HG02981 (cell line): ENCODE results near the gene RPS21.

ENCODE experiments used
- ATAC-seq: cut with Tn5 transposase; IDR thresholded peaks from one replicate; pipeline ENCODE4 v1.9.1; 2021; ENCODE audit warnings: mild to moderate bottlenecking, moderate library complexity; ENCODE audit not compliant: unreplicated experiment

RPS21 gene

DNA sequence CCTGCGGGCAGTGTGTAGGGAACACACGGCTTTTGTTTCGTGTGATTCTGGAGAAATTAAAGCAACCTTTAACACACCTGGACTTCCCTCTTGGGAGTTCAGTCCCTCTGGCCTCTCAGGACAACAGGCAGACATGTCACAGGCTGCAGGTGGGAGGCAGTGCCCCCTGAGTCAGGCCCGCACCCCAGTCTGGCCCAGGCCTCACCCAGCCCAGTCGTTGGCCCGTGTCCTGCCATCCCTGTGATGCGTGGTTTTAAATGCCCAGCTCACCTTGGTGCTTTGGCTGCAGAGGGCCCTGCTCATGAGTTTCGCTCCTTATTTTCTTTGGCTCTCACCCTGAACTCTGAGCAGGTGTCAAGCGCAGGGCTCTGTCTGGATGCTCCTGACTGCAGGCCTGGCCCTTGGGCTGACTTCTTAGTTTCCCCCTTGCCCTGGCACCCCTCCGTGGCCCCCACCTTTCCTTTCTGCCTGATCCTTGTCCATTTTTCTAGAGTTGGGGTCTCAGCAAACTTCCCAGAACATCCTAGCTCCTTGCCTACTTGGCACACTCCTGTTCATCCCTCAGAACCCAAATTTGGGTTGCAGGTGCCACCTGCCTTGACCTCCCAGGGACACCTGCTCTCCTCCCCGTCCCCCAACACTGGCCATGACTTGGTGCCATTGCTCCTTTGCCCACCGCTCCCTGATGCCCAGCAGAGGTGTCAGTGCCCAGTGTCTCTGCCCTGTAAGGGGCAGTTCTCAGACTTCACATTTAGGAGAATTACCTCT is 22.4 kb downstream of the RPS21 start:
- ATAC-seq, result no peak

DNA sequence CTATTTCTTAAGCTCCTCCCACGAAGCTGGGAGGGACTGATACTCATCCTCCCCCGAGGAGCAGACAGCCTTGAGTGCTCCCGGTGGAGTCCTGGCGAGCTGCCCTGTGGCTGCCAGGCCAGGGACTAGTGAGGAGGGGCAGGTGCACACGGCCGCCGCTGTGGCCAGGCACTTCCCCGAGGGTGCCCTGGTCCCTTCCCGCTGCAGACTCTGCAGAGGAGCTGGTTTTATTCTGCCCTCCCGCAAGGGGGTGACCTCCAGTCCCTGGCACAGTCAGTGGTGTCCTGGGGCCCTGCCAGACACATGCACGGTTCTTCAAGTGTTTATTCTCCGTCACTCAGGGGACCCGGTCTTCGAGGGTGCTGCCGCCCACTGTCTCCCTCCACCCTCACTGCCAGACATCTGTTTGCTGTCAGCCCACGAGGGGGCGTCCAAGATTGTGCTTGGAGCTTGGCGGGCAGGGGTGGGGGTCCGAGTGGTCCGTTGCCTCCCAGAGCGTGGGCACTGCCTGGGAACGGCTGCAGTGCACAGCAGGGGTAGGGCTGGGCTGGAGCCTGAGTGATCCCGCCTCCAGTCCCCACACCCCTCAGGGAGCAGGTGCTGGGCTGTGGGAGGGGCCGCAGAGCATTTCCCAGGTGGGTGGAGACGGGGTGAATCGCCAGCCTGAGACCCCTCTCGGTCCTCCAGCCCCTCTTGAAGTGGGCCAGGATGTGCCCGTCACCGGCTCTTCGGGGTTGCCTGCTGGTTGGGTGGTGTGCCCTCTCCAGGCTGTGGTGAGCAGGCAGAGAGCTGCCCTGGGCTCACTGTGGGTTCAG is 23.2 kb downstream of the RPS21 start:
- ATAC-seq, result no peak

DNA sequence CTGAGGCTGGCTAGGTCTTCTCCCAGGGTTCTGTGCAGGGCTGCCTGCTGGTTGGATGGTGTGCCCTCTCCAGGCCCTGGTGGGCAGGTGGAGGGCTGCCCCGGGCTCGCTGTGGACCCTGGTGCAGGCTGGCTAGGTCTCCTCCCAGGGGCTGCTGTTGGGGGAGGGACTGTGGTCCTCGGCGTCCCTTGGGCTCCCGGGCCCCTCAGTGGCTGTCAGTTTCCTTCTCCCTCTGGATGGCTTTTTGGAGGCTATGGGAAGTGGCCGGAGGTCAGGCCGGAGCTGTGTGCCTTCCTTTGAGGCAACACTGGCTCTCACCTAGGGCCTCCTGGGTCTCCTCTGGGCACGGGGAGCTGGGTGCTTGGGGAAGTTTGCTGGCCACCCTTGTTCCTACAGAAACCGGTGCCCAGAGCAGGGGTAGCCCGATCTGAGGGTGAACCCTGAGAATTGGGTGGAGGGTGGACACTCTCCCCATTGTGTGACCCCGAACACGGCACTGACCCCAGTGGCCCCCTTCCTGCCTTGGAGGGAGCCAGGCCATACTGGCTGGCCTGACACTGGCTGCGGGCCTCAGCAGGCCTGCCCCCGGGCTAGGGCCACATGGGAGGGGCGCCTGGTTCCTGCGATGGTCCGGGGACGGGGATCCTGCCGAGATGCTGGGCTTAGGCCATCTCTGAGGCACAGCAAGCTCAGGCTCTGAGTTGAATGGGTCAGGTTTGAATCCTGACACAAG is 24.0 kb downstream of the RPS21 start:
- ATAC-seq, result no peak

DNA sequence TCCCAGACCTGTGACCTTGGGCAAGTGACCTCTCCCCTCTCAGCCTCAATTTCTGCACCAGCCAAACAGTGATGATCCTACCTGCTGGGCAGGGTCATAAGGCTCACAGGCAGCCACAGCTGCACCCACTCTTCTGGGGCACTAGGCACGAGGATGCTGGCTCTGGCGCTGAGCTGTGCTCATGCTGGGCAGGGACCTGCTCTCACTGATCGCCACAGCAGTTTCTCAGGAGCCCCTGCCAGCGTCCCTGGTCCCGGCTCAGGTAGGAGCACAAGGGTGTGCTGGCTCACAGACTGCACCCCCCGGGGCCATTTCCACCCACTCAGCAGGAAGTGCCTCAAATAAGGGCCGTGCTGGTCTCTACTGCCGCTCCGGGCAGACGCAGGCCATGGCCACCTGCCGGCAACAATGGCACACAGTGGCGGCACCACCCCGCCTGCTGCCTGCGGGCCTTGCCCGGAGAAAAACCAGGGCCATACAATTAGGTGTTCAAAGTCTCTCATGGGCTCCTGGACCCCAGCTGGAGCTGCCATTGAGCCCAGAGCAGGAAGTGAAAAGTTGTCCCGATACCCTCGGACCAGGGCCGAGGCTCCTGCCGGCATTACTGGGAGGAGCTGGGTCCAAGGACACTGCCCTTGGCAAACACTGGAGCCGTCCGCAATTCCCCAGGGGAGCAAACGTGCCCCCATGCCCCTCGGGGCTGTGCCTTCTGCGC is 24.7 kb downstream of the RPS21 start:
- ATAC-seq, result no peak

DNA sequence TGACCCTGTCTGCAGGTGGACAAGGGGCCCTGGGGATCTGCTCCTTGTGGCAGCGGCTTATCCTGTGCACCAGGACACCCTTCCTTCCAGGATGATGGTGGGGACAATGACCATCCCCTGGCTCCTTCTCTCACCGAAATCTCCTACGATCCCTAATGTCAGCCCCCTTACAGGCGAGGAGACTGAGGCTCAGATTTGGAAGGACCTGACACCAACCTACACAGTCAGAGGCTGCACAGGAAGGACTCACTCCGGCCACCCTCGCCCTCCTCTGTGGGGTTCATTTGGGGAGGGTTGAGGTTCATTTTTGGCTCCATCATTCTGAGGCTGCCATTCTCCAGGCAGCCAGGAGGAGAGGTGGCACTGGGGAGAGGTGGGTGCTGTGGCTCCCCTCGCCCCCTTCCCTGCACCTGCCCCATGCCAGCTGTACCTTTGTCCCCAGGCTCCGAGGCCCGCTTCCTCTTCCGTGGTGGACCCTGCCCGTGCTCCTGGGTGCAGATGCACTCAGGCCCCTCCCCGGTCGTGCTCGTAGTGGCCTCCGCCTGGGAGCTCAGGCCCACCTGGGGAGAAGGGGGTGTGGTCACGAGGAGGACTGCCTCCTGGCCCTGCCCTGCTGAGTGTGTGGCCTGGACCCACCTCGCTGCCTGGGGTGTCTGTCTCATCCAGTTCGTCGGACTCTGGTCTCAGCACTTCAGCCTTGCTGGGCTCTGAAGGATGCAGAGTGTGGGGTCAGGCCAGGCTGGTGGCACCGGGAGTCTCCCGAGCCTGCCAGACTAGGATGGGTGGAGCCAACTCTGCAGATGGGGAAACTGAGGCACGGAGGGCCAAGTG is 25.5 kb downstream of the RPS21 start:
- no peak for ATAC-seq

DNA sequence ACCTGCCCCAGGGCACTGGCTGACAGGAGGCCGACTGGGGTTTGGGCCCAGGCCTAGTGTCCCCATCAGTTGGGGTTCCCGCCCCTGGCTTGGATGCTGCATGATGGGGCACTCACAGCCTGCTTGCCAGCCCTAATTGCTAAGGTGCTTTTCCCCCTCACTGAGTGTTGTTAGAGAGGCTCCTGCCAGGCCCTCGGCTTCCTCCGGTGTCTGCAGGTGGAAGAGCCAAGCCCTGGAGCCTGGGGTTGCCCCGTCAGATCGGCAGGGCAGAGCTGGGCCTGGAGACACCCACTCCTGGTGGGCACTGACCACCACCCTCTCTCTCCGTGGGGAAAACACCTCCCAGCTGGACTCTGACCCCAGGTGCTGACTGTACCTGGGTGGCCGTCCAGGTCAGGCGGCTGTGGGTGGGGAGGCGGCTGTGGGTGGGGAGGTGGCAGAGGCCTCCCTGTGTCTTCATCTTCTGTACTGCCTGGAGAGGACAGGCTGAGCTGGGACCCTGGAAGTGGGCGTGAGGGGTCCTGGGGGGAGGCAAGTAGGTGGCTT is 26.2 kb downstream of the RPS21 start:
- ATAC-seq, result no peak

DNA sequence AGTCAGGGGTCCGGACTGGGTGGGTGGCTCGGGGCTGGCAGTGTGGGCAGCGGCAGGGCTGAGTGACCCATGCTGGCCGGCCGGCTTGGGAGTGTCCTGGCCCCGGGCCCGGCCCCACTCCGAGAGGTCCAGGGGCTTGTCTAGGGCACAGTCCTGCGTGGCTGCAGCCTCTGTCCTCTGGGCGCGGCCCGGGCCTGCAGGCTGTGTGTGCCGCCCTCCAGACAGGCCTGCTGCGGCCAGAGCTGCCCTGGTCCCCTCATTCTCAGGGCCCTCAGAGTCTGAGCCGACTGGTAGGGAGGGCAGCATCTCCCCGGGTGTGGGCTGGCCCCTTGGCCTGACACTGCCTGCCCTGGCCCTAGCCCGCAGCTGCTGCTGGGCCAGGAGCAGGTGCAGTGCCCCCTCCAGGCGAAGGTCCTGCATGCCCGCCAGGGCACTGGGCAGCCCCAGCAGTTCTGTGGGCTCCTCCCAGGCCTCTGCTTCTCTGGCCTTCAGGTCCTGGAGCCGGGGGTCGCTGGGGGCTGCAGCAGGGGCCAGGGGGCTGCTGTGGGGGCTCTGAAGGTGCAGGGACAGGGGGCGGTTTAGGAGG is 27.1 kb downstream of the RPS21 start:
- ATAC-seq, result no peak

DNA sequence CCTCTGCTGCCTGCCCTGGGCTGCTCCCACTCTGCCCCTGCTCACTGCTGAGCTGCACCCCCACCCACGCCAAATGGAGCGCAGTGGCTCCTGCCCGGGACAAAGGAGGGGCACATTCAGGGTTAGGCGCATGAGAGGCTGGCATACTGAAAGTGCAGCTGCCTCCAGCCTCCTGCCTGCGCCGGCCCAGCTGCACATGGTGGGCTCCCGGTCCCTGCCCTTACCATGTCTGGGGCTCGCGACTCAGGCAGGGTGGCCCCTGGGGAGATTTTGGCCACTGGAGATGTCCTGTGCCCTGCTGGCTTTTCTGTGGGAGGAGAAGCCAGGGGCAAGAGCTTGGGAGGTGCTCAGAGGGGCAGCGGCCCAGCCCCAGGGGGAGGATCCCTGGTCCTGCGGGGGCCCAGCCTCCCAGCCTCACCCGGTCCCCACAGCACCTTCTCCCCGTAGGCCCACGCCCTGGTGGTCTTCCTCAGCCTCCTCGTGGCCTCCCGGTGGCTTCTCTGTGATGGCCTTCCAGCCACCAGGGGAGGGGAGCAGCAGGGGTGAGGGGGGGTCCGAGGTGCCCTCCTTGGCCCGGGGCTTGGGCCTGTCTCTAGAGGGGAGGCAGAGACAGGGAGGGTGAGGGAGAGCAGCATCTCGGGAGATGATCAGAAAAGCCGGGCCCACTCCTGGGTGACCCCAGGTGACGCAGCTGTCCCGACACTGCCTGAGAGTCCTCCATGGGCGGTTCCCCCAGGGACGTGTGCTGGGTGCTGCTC is 28.6 kb downstream of the RPS21 start:
- no peak for ATAC-seq

DNA sequence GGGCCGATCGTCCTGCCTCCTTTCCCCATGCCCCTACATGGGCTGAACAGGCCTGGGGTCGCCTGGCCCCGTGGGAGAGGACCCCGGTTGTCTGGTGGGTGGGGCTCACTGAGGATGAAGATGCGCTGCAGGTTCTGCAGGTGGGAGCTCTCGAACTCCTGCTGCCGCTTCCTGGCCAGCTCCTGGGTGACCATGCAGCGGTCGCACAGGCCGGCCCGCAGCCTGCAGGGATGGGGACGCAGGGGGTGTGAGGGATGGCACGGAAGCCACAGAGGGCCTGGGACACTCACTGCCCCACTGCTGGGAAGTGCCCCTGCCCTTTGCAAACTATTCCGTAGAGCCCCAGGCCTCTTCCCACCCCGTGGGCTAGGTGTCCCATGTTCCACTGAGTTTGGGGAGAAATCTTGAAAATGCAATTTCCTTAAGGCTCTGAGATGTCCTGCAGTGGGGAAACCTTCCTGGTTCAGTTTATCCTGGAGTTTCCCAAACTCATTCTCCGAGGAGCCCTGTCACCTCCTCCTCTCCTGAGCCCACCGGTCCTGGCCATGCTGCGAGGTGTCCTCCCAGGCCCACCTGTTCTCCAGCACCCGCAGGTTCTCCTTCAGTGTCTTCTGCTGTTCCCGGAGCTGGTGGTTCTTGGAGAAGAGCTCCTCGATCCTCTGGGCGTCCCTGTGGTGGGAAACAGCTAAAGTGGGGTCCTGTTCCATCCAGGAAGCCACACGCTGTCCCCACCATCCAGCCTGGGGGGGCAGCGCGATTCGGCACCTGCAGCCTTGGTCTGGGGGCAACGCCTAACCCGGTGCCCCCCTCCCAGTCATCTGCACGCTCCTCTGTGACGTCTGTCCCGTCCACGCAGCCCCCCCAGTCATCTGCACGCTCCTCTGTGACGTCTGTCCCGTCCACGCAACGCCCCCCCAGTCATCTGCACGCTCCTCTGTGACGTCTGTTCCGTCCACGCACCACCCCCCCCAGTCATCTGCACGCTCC is 30.0 kb downstream of the RPS21 start:
- ATAC-seq, result no peak

DNA sequence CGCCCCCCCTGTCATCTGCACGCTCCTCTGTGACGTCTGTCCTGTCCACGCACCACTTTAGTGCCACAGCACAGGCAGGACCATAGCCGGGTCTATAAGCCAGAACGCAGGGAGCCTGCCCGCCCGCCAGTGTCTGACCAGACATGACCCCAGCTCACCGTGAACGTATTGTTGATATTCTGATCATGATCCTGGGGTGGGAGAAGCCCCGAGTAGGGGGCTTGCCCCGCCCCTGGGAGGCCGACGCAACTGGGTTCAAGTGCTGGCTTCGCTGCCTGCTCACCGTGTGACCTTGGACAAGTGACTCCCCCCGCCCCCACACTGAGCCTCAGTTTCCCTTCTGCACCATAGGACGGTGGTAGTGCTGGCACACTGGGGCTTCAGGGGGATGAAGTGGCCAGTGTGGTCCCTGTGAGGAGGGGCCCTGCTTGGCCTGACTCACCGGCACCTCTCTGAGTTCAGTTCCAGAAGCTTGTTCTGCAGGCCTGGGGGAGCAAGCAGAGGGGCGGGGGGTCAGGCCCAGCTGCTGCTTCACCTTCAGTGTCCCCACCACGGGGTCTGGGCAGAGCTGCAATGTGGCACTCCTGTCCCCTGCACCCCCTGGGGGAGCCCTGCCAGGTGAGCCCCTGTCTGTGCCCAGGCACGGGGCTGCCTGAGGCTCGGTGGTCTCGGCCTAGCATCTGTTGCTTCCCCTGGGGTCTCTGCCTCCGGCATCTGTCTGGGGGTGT is 31.2 kb downstream of the RPS21 start:
- ATAC-seq, result no peak

DNA sequence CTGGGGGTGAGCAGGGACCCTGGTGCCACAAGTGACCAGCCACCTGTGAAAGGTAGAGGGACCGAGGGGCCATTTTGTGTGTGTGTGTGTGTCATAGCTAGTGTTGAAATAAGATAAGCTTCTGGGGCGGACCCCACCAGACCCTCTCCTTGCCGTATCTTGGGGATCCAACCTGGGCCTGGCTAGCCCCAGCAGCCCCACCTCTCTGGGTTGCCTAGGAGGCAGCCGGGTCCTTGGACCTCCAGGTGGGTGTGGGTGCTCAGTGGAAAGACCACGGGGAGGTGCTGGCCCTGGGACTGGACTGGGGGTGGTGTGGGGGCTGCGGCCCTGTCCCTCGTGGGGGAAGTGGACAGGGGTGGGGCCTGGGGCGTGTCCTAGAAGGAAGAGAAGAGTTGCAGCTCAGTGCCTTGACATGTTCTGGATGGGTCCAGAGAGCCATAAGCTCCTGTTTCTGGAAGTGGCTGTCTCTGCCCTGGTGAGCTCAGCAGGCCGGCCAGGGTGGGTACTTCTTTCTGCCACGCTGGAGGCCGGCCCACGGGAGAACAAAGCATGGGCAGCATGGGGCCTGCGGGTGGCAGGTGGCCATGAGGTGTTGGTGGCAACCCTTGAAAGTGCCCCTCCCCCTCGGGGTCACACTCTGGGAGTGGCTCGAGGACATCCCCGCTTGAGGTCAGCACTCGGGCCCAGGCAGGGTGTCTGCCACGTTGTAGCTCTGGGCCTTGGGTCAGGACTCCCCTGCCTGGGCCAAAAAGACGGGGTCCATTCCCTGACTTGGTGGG is 32.0 kb downstream of the RPS21 start:
- ATAC-seq, result no peak

DNA sequence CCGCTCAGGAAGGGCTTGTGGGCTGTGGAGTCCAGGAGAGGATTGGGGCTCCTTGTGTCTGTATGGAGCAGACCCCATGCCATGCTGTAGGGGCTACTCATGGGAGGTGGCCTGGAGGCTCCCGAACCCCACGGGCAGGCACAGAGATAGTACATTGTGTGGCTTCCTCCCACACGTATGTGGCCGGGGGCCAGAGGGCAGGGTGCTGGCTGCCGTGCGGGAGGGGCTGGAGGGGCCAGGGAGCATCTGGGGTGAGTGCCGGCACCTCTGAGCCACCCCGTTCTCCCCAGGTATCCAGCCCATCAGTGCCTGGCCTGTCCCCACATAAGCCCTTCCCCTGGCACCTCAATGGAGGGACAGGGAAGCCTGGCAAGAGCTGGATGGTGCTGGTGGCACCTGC is 32.9 kb downstream of the RPS21 start:
- no peak for ATAC-seq

DNA sequence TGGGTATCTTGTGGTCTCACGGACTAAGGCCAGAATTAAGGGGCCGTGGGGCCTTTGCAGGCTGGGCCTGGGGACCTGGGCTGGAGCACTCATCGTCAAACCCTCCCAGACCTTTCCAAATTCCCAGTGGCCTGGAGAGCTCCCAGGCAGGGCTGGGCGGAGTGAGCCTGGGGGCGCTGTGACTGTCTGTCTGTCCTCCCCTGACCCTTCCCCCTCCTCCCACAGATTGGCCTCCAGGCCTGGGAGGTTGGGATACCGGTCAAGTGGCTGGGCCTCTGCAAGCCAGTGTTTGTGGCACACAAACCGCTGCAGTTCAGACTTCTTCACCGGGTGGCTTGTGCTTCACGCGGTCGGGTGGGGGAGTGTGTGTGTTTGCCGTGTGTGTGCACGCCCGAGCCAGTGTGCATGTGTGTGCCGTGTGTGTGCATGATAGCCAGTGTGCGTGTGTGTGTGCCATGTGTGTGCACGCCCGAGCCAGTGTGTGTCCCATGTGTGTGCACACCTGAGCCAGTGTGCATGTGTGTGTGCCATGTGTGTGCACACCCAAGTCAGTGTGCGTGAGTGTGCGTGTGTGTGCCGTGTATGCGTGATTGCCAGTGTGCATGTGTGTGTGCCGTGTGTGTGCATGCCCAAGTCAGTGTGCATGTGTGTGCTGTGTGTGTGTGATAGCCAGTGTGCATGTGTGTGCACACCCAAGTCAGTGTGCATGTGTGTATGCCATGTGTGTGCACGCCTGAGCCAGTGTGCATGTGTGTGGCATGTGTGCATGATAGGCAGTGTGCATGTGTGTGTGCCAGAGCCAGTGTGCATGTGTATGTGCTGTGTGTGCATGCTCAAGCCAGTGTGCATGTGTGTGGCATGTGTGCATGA is 34.2 kb downstream of the RPS21 start:
- ATAC-seq, result no peak

DNA sequence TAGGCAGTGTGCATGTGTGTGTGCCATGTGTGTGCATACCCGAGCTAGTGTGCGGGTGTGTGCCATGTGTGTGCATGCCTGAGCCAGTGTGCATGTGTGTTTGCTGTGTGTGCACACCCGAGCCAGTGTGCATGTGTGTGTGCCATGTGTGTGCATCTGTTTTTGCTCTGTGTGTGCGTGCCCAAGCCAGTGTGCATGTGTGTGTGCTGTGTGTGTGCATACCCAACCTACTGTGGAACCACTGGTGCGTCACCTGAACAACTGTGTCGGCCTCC is 34.8 kb downstream of the RPS21 start:
- no peak for ATAC-seq

DNA sequence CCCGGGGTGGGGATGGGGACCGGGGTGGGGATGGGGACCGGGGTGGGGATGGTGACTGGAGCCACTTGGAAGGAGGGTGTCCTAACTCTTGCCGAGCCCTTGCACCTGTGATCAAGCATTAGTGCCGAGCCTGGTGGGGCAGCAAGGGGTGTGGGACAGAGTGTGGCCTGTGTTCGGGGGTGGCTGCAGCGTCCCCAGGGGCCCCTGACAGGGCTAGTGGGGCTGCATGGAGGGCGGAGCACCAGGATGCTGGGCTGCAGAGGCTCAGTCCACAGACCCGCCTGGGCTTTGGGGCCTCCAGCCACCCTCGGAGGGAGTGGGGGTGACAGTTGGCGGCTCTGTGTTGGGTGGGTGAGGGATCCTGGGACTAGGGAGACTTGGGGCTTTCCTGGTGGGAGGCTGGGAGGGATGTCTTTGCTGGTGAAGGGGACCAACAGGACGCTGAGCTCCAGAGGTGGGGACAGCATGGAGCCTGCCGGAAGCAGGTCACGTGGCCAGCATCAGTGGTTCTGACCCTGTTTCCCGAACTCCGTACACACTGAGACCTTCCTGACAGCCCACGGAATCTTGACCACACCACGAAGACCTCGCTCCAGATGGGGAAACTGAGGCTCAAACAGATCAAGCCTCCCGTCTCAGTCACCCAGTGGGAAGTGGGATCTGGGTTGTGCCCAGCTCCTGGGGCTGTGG is 35.9 kb downstream of the RPS21 start:
- ATAC-seq, result no peak
